ENCODE results near the gene HMHB1.

DNA sequence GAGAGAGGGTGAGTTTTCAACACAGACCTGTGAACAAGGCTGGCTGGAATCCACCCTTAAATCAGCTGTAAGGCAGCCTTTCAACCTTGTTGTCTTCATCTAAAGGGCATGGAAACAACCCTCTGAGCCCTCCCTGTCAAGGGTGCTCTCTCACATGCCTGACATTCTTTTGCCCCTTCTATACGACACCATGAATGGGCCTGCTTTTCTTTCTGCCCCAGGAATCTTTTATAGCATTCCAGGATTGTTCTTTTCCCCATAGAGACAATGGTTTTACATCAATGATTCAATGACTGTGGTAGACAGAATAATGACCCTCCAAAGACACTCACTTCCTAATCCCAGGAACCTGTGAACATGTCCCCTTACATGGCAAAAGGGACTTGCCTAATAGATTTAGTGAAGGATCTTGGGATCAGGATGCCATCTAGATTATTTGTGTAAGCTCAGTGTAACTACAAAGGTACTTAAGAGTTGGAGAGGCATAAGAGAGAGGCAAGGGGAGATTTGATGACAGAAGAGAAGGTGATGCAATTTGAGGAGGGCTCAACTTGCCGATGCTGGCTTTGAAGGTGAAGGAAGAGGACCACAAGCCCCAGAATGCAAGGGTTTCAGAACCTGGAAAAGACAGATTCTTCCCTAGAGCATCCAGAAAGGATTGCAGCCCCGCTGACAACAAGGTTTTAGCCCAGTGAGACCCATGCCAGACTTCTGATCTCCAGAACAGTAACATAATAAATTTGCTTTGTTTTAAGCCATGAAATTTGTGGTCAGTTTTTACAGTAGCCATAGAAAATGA, 29.2 kb upstream of the HMHB1 start:
- no peak for TF ChIP-seq NFRKB (IDR thresholded peaks at IDR 0.05)
- no peak for TF ChIP-seq ARNT (IDR thresholded peaks at IDR 0.05)
- no peak for TF ChIP-seq ZNF384 (IDR thresholded peaks at IDR 0.05)
- no peak for TF ChIP-seq TARDBP (IDR thresholded peaks at IDR 0.05)
- no peak for TF ChIP-seq ELF4 (IDR thresholded peaks at IDR 0.05)
- no peak for TF ChIP-seq SP1 (IDR thresholded peaks at IDR 0.05)
- TF ChIP-seq FOXM1 (IDR thresholded peaks at IDR 0.05; ENCODE audit: borderline replicate concordance) = no peak
- no peak for TF ChIP-seq HDGF (IDR thresholded peaks at IDR 0.05; ENCODE audit: borderline replicate concordance)
- no peak for TF ChIP-seq SUZ12 (IDR thresholded peaks at IDR 0.05)
- no peak for TF ChIP-seq BHLHE40 (IDR thresholded peaks at IDR 0.05; ENCODE audit: borderline replicate concordance)
- TF ChIP-seq FOXK2 (IDR thresholded peaks at IDR 0.05) = no peak
- TF ChIP-seq FOXA1 (IDR thresholded peaks at IDR 0.05) = no peak
- no peak for TF ChIP-seq L3MBTL2 (conservative IDR thresholded peaks at IDR 0.05)

All from HEK293T (cell line).